HT1080 (cell line): ENCODE data around the gene MAP3K5. TPM values are rescaled to one million over a fixed set of nuclear protein-coding genes. Genes with fewer than 3 reads are reported as not detected.
"Not testable (repeated sequence)": the region's sequence is repeated elsewhere in the genome, so short reads cannot be mapped to it uniquely, and the experiment has no call there.

Source experiments
- DNase-seq: peaks from one replicate; pipeline ENCODE4 v3.0.0-alpha.2; 2015; ENCODE audit warnings: low read depth
- total RNA-seq: library from RNA; depleted of rRNA; stranded (reverse); fragments of >200 nt; shearing (Covaris generic); gene quantifications from 2 replicates; pipeline ENCODE4 v1.2.3, GENCODE V29; 2014

Gene MAP3K5
- total RNA-seq, 1 experiment from 2014 or later = 6.4 TPM

DNA sequence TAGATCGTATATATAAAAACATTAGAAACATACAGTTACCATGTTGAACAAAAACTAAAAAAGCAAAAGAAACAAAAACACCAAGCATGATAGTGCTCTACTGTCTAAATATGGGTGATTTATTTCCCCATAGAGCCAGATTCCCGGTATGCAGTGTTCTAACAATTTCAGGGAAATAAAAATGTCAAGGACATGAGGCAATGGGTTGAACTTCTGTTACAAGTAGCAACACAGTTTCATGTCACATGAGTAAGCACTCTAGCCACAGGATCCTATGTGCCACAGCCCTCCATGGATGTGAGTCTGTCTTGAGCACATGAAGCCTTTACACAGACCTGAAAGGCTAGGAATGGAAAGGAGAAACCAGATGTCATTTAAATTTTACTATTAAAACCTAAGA lies 96.0 kb downstream of the MAP3K5 start:
- no peak for DNase-seq

DNA sequence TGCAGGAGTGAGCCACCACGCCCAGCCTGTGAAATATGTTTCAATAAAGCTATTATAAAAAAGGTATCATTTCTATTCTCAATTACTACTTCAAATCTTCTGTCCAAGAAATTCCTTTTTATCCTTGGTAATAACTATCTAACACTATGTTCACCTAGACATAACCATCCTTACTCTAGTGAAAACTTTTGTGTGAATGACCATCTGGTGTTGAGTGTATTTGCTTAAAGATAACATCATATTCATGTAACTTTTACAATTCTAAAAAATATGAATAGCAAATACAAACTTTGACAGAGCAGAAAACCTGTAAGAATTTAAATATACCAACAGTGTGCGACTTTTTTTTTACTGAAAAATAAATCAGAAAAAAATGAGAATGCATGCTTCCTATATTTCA lies 96.9 kb downstream of the MAP3K5 start:
- DNase-seq = no peak

DNA sequence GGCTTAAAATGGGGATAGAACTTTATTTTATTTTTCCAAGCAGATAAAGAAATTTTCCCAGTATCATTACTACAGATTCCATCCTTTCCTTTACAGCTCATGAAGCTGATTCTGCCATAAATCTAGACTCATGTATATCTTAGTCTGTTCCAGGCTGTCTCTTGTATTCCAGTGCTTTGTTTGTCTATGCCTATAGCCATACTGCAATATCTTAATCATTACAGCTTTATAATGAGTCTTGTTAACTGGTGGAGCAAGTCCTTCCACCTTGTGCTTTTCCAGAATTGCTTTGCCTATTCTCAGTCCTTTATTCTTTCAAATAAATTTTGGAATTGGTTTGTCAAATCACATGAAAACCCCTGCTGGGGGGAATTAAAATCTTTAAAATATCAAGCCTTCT lies 99.2 kb downstream of the MAP3K5 start:
- no peak for DNase-seq

GRCh38 chr6:136687894-136688293 lies 104.4 kb downstream of the MAP3K5 start:
- DNase-seq = not testable (repeated sequence)

DNA sequence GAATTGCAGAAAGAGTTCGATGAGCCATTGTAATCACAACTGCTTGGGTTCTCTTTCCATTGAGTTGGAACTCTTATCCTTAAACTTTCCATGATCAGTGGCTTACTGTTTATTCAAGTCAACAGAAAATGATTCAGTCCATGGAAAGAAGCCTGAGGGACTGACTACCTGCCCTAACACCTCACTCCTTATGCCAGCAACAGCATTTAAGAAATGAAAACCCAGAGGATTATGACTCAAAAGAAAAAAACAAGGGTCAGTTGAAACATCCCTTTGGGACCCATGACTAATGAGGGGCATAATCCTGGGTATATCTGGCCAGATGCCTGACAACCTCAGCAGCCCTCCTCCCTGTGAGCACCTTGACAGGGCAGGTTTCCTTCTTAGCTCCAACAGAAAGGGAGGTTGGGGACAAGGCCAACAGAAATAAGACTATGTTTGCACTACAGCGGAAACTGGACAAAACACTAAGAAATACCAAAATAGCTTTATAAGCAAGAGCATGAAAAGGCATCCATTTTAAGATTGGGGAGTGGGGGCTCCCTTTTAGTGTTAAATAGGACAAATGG lies 106.7 kb downstream of the MAP3K5 start:
- DNase-seq = peak; percentile 51

DNA sequence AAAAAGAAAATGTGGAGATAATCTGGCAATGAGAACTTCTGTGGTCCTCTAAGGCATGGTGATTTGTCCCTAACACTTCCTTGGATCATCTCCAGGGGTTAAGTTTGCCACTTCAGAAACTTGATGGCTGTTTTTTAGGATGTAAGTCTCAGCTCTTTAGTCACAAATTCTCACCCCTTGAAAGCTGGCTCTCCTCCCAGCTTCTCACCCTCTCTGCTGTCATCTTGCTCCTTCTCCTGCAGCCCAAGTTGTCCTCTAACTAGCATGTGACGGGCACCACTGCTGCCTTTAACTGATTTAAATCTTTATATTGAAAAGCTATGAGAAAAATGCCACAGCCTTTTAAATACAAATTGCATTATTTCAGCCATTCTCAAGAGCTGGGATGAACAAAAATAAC lies 107.8 kb downstream of the MAP3K5 start:
- no peak for DNase-seq

GRCh38 chr6:136683209-136683941 lies 108.9 kb downstream of the MAP3K5 start:
- no peak for DNase-seq

- no peak for DNase-seq
Observed at GRCh38 chr6:136682292-136682691, 110.0 kb downstream of the MAP3K5 start.

- no peak for DNase-seq
Observed at GRCh38 chr6:136677822-136678221, 114.5 kb downstream of the MAP3K5 start.

GRCh38 chr6:136677344-136677743 lies 114.9 kb downstream of the MAP3K5 start:
- DNase-seq = no peak

- no peak for DNase-seq
Observed at GRCh38 chr6:136676075-136676474, 116.2 kb downstream of the MAP3K5 start.

GRCh38 chr6:136673571-136673970 lies 118.7 kb downstream of the MAP3K5 start:
- DNase-seq = no peak

- no peak for DNase-seq
Observed at GRCh38 chr6:136672144-136672543, 120.1 kb downstream of the MAP3K5 start.

- DNase-seq = peak; percentile 75
Observed at GRCh38 chr6:136669299-136669699, 123.0 kb downstream of the MAP3K5 start.

- DNase-seq = no peak
Observed at GRCh38 chr6:136668571-136668970, 123.7 kb downstream of the MAP3K5 start.

DNA sequence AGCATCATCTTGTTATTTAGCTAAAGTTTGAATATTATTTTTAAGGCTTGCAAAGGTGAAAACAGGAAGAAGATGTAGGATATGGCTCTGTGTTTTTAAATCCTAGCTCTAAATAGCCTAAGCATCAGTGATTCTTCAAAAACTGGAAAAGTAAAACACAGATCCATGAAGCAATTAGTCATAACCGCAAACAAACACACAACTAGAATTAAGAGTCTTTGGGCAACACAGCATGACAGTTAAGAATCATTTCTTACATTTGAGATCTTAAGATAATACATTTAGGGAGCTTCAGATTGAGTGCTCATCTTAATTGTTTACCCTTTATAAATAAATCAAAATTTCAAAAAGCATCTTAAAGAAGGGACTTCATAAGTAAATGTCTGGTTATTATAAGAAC lies 126.2 kb downstream of the MAP3K5 start:
- no peak for DNase-seq

DNA sequence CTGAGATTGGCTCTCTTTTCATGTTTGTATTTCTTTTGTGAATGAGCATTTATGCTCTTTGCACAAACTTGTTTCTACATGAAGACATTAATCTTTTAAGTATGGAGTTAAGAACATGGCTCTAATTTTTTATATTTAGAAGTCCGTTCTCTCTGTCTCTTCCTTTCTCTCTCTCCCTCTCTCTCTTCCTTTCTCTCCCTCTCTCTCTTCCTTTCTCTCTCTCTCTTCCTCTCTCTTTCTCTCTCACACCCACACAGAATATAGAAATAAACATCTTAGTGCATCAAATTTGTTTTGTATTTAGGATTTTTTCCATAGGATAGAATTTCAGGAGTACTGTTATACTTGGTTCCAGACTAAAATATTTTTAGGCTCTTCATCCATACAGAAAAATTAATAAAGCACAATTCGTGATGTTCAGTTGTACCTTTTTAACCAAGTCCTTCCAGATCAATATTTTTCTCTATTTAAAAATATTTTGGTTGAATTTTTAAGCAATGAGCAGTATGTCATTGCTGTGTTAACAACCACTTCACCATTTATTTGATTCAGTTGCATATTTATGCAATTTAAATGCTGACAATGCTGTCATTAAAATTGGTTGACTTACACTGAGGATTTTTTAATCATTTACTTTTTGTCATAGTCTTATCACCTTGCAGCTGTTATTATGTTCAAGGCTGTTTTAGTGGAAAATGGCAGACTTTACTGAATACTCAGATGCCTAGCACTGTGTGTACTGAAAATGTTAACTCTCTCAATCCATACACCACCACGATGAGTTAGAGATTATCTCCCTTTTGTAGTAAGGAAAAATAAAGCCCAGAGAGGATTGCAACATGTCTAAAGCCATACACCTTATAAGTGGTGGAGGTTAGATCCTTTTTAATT lies 129.7 kb downstream of the MAP3K5 start:
- DNase-seq = no peak

GRCh38 chr6:136660727-136661126 lies 131.6 kb downstream of the MAP3K5 start:
- no peak for DNase-seq

DNA sequence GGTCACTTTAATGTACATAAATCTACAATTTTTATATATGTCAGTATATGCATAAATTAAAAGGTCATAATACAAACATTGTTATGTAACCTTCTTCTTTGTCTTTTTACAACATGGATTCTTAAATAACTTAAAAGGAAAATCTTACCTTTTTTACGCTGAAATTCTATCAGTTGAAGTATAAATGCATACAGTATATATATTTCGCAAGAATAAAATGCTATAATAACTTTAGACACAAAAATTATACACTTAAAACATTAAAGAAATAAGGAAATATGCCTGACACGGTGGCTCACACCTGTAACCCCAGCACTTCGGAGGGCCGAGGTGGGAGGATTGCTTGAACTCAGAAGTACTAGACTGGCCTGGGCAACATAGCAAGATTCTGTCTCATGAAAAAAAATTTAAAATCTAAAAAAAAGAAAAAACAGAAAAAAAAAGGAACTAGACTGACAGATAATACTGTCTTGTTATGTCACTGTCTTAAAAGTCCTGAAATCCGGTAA lies 132.2 kb downstream of the MAP3K5 start:
- DNase-seq = no peak

DNA sequence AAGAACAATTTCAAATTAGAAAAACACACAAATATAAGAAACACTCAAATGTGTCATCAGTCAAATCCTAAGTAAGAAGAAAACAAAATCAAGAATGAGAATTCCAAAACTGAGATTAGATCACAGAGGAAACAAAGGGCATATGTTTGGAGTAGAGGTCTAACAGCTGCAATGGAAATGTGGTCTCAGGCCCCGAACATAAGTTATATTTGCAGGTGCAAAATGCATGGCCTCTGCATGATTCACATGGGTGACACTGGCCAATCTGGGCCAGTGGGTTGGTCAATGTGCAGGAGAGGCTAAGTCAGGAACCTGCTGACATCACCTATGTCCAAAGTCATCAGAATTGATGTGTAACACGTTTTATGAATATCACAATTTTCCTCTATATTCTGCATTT lies 133.6 kb downstream of the MAP3K5 start:
- no peak for DNase-seq

DNA sequence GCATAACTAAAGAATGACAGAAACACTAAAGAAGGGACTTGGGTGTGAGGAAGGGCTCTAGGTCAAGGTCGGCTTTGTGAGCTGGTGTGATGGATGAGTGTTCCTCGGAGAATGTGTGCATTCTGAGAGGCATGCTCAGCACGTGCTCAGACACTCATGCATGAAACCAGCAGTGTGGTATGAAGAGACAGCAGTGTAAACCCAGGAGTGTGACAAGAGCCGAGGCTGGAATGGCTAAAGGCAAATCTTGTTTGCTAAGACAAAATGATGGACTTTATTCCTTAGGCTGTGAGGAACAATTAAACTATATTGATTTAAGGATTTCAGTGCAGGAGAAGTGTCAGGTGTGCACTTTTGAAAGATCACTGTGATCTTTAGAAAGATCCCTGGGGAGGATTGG lies 134.6 kb downstream of the MAP3K5 start:
- peak; percentile 10 for DNase-seq

- no peak for DNase-seq
Observed at GRCh38 chr6:136656121-136656520, 136.2 kb downstream of the MAP3K5 start.
